Measurements from ENCODE around the gene SLC66A1.

- no peak for TF ChIP-seq EP300 (IDR thresholded peaks at IDR 0.05)
- TF ChIP-seq POLR2AphosphoS5 (IDR thresholded peaks at IDR 0.05), result no peak
- TF ChIP-seq POLR2A (IDR thresholded peaks at IDR 0.05), result no peak
- no peak for TF ChIP-seq CTCF (IDR thresholded peaks at IDR 0.05)
These were observed 39.7 kb downstream of the SLC66A1 start for GRCh38 chr1:19351873-19352272.

All from suprapubic skin (tissue), 4 donors.